Left lobe of liver (tissue), 2 donors: Measurements from ENCODE around the gene MUC4. TPM values are rescaled to one million over a fixed set of nuclear protein-coding genes. Genes with fewer than 3 reads are reported as not detected.
"Not testable (repeated sequence)": the region's sequence is repeated elsewhere in the genome, so short reads cannot be mapped to it uniquely, and the experiment has no call there.

ENCODE experiments used
- ATAC-seq: fragments of 200-7000 bp; cut with Tn5 transposase; one replicate; pipeline ENCODE4 v1.9.1; 2020; ENCODE audit warnings: mild to moderate bottlenecking, moderate library complexity
- DNase-seq: peaks from one replicate; pipeline ENCODE4 v3.0.0-alpha.2; 2020; ENCODE audit warnings: low spot score
- total RNA-seq: library from RNA; stranded (reverse); gene quantifications from one replicate; pipeline ENCODE4 v1.2.1, GENCODE V29; 2021
- donor health status: DM: no; HTN: no; CAD: no; lungs with moderate emphysema.
- donor health status: DM: no; HTN: yes; CAD: no.

The MUC4 gene
- total RNA-seq, 1 donor from 2014 or later = 0.08 TPM

DNA sequence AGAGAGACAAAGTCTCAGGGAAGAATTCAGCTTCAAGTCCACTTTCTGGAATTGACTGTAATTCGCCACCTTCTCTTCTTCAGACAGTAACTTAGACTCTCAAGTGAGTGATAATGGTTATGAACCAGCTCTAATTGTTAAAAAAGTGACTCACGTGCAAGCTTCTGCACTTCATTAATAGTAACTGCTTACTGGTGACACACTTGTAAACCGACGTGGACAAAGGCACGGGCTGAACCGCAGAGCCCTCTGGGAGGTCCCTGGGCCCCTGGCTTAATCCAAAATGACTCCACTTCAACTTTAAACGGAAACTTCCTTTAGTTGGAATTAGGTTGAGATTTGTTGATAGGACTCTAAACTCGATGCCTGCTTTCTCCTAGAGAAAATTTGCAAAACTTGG lies 17.0 kb downstream of the MUC4 start:
- no peak for DNase-seq
- ATAC-seq = no peak

DNA sequence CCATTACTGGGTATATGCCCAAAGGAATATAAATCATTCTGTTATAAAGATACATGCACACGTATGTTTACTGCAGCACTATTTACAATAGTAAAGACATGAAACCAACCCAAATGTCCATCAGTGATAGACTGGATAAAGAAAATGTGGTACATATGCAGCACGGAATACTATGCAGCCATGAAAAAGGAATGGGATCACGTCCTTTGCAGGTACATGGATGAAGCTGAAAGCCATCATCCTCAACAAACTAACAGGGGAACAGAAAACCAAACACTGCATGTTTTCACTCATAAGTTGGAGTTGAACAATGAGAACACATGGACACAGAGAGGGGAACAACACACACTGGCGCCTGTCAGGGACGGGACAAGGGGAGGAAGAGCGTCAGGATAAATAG lies 19.1 kb downstream of the MUC4 start:
- not testable (repeated sequence) for DNase-seq, ATAC-seq

DNA sequence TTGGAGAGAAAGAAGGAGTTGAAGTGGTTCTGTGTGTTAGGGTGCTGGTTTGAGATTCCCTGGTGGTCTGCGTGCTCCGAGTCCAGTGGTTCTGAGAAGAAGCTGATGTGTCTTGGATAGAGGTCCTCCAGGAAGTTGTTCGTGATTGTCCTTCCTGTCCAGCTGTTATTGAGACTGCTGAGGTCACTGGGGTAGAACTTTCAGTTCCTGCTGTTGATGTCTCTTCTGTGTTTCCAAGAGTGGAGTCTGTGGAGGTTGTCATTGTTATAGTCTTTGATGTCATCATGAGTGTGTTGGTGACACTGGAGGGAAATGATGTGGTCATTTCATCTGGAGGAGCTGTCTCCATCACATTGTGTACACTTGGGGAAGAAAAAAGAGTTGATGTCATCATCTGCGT lies 20.8 kb downstream of the MUC4 start:
- no peak for ATAC-seq
- DNase-seq = no peak

DNA sequence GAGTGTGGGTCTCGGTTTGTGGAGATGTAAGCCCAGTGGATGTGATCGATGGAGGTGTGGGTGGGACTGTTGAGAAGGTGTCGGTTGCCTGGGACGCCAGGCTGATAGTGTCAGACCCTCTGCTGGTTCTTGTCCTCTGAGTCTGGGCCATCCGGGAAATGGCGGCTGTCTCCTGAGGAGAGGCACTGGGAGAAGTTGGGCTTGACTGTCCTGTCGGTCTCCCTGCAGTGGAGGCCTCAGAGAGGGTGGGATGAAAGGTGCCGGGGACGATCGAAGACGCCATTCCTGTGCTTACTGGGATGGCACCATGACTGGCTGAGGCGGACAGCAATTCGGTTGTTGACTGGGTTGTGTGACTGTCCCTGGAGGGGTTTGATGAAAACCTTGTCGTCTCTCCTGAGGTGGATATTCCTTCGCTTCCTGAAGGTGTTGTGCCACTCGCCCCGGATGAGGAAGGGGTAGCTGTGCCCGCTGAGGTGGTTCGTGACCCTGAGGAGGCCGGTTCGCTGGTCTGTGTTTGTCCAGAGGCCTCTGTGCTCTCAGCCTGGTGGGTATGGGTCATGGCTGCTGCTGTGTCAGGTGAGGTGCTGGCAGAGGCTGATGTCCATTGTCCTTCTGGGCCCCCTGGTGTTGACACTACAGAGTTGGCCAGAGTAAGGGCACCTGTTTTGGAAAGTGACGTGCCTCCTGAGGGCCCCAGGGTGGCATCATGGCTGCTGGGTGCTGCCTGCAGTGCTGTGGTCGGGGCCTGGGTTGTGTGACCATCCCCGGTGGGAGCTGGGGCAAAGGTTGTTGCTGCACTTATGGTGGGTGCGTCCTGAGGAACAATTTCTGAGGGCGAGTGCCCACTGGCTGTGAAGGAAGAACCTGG lies 22.8 kb downstream of the MUC4 start:
- DNase-seq (no peak), ATAC-seq (no peak)

DNA sequence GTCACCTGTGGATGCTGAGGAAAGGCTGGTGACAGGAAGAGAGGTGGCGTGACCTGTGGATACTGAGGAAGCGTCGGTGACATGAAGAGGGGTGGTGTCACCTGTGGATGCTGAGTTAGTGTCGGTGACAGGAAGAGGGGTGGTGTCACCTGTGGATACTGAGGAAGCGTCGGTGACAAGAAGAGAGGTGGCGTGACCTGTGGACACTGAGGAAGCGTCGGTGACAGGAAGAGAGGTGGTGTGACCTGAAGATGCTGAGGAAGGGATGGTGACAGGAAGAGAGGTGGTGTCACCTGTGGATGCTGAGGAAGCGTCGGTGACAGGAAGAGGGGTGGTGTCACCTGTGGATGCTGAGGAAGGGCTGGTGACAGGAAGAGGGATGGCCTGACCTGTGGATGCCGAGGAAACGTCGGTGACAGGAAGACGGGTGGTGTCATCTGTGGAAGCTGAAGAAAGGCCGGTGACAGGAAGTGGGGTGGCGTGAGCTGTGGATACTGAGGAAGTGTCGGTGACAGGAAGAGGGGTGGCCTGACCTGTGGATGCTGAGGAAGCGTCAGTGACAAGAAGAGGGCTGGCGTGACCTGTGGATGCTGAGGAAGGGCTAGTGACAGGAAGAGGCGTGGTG lies 25.8 kb downstream of the MUC4 start:
- not testable (repeated sequence) for ATAC-seq, DNase-seq

DNA sequence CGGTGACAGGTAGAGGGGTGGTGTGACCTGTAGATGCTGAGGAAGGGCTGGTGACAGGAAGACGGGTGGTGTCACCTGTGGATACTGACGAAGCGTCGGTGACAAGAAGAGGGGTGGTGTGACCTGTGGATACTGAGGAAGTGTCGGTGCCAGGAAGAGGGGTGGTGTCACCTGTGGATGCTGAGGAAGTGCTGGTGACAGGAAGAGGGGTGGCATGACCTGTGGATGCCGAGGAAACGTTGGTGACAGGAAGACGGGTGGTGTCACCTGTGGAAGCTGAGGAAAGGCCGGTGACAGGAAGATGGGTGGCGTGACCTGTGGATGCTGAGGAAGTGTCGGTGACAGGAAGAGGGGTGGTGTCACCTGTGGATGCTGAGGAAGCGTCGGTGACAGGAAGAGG lies 27.7 kb downstream of the MUC4 start:
- DNase-seq, ATAC-seq: not testable (repeated sequence)

DNA sequence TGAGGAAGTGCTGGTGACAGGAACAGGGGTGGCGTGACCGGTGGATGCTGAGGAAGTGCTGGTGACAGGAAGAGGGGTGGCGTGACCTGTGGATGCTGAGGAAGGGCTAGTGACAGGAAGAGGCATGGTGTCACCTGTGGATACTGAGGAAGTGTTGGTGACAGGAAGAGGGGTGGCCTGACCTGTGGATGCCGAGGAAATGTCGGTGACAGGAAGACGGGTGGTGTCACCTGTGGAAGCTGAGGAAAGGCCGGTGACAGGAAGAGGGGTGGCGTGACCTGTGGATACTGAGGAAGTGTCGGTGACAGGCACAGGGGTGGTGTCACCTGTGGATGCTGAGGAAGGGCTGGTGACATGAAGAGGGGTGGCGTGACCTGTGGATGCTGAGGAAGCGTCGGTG lies 30.5 kb downstream of the MUC4 start:
- not testable (repeated sequence) for ATAC-seq, DNase-seq

DNA sequence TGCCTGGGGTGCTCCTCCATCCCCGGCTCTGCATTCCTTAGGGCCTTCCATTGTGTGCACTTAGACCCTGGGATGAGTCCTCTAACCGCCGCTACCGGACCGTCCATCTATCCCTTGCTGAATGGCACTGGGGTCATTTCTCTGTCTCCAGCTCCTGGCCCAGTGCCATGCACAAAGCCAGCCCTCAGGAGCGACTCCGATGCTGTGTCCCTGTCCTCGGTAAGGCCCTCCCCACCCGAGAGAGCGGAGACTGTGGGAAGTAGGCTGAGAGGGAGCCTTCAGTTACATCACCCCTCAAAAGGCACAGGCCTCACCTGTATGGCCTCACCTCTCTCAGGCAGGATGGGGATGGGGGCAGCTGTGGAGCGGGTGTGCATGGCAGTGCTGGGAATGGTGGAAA lies 33.8 kb downstream of the MUC4 start:
- ATAC-seq (no peak), DNase-seq (no peak)

DNA sequence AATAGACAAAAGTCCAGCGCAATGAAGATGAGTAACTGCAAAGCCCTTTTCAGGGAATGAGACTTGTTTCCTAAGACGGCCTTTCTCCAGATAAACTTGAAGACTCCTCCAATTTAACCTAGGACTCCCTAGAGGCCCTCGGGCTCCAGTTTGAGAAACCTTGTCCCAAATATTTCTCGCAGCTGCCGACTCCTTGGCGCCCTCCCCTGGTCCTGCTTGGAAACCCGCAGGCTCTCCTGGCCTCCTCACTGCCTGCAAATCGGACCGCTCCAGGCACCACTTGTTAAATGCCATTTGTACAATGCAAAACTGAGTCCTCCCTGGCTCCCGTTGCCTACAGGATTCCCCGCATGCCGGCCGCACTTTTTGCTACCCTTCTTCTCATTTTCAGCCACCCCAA lies 36.8 kb downstream of the MUC4 start:
- ATAC-seq = peak; percentile 84
- no peak for DNase-seq

DNA sequence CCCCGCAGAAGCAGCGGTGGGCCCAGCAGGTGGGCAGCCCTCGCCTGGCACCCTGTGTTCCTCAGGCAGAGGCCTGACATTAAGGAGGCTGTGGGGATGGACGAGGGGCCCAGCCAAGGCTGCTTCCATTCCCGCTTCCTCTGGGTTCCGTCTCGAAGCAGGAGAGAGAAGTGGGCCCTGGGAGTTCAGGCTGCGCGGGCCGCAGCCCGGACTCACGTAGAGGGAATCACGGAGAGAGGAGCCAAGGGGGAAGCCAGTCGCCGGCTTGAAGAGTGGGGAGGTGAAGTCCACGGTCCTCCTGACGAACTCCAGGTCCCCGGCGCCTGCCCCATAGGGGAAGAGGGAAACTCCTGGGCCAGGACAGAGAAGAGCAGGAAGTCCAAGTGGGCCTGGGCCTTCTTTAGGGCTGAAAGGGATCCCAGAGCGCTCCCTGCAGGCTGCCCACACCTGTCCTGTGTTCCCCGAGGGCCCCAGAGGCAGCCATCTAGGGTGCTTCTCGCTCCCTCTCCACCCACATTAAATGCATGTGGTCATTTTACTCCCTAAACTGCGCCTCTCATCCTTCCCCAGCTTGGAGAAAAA lies 37.7 kb downstream of the MUC4 start:
- ATAC-seq (no peak), DNase-seq (no peak)

DNA sequence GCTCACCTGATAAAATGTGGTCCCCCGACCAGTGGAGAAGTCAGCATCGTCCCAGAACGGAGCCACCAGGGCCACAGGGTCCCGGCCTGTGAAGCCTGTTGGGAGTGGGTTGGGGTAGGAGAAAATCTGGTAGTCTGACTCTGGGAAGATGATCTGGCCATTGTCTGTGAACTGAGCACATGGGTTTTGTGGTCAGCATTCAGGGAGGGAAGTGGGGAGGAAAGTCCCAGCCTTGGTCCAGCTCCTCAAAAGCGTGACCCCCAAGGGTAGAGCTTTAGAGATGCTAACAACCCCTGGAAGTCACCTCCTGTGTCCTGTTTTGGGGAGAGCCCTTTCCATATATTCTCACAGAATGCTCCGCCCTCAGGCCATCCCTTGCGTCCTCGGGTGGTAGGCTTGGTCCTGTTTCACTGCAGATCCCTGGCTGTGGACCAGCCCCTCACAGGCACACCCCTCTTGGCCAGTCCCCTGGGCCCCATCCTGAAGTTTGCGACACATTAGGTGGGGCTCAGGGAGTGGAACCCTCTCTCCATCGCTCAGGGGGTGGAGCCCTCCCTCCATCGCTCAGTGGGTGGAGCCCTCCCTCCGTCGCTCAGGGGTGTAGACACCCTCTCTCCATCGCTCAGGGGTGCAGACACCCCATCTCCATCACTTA lies 40.0 kb downstream of the MUC4 start:
- DNase-seq (no peak), ATAC-seq (no peak)

DNA sequence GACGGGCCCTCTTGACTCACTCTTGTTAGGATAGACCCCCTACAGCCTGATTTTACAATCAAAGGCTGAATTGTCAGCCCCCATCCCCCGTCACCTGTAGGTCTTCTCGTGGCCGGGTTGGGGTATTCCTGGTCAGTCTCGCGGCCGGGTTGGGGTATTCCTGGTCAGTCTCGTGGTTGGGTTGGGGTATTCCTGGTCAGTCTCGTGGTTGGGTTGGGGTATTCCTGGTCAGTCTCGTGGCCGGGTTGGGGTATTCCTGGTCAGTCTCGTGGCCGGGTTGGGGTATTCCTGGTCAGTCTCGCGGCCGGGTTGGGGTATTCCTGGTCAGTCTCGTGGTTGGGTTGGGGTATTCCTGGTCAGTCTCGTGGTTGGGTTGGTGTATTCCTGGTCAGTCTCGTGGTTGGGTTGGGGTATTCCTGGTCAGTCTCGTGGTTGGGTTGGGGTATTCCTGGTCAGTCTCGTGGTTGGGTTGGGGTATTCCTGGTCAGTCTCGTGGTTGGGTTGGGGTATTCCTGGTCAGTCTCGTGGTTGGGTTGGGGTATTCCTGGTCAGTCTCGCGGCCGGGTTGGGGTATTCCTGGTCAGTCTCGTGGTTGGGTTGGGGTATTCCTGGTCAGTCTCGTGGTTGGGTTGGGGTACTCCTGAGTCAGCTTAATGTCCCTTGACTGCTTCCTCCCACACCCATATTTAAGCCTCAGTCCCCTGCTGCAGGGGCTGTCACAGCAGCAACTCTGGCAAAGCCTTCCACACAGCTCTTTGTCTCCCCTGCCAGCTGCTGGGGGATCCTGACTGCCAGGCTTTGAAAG lies 40.7 kb downstream of the MUC4 start:
- DNase-seq, ATAC-seq: not testable (repeated sequence)

DNA sequence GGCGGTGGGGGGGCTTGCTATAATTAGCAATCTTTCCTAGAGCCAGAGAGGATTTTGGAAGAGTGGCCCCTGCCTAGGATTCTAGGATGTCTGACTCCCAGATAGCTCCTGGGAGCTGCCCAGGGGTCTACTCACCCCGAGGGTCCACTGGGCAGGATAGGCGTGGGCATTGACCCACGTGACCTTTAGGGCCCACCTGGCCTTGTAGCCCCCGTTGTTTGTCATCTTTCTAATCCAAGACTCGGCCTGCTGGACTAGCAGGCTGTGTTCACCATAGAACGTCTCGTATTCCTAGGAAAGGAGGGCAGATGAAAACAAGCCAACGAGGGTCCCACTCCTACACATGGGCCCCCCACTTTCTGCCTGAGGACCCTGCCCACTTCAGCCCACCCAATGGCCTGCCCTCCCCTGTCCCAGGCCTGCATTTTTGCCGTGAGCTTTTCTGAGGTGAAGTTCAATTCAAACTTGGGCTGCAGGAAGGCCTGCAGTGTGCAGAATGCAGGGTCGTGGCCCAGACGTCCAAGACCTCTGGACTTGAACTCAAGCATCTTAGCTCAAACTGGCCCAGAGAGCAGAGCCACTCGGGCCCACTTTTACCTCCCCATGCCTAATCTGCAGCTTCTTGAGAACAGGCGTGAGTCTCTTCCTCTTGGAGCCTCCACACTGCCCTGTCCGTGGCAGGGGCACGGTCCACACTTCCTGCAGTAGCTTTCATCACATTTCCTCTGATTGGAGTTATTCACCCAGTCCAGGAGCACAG lies 41.5 kb downstream of the MUC4 start:
- no peak for DNase-seq
- no peak for ATAC-seq

DNA sequence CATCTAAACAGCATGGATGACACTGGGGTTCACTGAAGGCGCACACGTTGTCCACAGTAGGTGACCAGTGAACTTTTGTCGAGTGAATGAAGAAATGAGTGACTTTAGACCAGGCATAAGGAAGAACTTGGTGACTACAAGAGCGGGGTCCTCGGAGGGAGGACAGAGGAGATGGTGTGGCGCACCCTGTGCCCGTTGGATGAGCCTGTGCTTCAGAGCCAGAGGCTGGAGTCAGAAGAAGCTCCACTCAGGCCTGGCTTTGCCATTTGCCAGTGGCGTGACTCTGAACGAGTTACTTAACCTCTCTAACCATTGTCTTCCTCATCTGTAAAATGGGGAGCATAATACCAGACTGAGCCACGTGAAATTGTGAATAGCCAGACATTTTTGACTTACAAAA lies 42.2 kb downstream of the MUC4 start:
- ATAC-seq = no peak
- DNase-seq = no peak

DNA sequence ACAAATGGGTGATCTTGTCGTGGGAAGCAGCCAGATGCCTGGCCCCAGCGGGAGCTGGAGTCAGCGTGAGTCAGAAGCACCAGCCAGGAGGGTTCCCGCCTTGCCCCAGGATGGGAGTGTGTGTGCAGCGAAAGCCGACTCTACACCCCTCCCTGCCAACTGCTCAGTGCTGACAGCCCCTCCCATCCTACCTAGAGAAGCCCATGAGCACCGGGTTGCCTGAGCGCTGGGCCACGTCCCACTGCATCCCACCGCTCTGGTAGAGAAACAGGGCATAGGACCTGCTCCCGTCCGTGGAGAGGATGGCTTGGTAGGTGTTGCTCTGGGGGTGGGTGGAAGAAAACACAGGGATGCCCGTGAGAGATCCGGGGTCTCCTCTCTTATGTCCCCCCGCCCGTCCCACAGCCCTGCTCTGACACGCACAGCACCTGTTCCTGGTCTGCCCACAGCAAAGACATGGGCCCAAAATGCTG lies 42.9 kb downstream of the MUC4 start:
- DNase-seq (no peak), ATAC-seq (no peak)

DNA sequence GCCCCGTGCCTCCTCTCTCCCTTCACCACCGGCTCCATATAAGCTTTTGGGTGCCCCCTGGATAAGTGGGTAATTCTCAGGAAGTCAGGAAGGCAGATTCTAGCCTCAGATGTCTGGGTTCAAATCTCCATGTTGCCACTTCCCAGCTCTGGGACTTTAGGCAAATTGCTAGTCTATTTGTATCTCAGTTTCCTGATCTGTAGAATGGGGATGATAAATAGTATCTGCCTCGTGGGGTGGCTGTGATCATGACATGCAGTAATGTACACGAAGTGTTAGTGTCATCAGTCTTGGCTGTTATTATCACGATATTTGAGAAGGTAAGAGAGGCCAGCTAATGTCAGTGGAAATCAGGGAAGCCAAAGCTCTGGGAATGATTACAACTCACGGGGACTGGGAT lies 43.3 kb downstream of the MUC4 start:
- ATAC-seq = no peak
- DNase-seq = no peak

DNA sequence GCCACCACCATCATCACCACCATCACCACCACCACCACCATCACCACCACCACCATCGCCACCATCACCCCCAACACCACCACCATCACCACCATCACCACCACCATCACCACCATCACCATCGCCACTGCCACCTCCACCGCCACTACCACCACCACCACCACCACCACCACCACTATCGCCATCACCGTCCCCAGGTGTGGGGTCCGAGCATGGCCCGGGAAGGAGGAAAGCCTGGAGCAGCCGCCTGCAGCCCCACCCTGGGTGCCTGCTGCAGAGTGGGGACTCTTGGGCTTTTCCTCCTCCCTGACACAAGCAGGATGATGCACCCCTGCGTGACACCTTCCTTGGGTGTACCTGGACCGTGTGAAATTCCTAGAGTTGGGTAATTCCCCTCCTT lies 43.9 kb downstream of the MUC4 start:
- DNase-seq = no peak
- ATAC-seq = no peak

DNA sequence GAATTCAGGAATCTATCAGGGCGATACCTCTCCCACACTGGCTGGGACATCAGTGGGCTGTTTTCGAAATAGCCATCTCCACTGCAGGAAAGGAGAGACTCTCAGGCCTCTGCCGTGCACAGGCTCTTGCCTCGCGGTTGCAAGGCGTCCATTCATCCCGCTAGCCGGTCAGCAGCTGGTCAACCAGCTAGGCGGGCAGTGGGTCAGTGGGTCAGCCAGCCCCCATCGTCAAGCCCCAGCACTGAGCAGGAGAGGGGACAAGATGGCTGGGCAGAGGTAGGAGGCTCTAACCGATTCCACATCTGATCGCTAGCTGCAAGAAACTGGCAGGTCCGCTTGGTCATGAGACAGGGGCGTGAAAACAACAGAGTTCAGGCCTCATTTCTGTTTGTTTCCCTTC lies 45.1 kb downstream of the MUC4 start:
- DNase-seq (no peak), ATAC-seq (no peak)

DNA sequence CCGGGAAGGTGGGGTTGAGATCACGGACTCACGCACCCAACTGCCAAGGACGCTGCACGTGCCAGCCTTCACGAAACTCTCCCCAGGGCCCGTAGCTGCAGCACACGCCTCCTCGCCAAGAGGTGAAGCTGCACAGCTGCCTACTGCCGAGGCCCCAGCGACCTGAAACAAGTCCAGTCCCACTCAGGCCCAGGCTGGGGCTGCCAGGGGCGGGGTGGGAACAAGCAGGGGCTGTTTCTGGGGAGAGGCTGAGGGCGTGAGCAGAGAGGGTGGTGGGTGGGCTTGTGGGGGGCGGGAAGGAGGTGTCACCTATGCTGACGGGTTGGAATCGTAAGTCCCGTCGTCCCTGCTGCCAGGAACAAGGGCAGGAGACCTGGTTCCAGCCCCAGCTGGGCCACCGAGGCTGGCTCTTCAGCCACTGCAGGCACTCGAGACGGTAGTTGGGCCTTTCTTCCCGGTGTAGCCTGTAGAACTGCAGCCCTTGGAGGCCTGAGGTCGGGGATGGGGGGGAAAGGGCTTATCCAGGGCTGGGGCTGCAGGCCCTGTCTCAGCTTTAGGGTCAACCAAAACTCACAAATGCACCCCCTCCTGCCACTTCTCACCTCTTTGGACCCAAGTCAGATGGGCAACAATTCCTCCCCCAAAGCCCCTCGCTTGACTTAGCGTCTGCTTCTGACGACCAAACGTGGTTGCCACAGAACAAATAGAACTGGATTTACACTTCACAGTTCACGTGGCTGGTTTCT lies 46.6 kb downstream of the MUC4 start:
- DNase-seq = no peak
- no peak for ATAC-seq
